Lung microvascular endothelial cell (primary cell): ENCODE data around the gene LRRC32. TPM values are rescaled to one million over a fixed set of nuclear protein-coding genes. Genes with fewer than 3 reads are reported as not detected.

Experiments
- DNase-seq, 2 donors: peaks; one replicate each; pipeline versions ENCODE4 v3.0.0 to v3.0.0-alpha.2; 2010; ENCODE audit warnings: low read depth in 2 of 2
- total RNA-seq: library from RNA; depleted of rRNA; stranded (reverse); fragments of >200 nt; gene quantifications from 2 replicates; pipeline ENCODE4 v1.2.1, GENCODE V29; 2014

Gene LRRC32
- total RNA-seq, 1 donor from 2014 or later = 57.1 TPM

GRCh38 chr11:76664578-76665061 lies 5.9 kb downstream of the LRRC32 start:
- DNase-seq = peak in 1 of 2 donors; percentile 78

DNA sequence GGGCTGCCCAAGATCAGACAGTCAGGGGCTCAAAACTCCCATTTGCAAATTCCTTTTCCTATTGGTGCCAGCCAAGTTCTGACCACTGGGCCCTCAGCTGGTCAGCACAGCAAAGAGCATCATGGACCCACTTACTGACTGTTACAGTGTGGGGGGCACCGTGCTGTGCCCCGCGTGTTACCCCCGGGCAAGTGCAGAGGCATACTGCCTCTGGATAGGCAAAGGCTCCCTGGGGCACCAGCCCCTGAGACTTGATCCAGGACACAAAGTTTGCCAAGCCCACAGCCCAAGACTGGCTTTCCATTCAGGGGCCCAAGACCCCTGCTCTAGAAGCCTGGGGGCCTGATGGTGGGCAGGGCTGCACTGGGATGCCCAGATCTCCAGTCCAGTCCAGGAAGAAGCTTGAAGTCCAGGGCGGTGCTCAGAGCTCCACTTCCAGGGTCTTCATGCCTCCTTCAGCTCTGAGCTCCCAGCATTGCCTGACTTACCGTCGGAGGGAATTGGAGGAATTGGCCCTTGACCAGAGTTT lies 6.6 kb downstream of the LRRC32 start:
- no peak for DNase-seq

GRCh38 chr11:76663486-76663810 lies 7.1 kb downstream of the LRRC32 start:
- no peak for DNase-seq

GRCh38 chr11:76662656-76663485 lies 7.7 kb downstream of the LRRC32 start:
- no peak for DNase-seq

DNA sequence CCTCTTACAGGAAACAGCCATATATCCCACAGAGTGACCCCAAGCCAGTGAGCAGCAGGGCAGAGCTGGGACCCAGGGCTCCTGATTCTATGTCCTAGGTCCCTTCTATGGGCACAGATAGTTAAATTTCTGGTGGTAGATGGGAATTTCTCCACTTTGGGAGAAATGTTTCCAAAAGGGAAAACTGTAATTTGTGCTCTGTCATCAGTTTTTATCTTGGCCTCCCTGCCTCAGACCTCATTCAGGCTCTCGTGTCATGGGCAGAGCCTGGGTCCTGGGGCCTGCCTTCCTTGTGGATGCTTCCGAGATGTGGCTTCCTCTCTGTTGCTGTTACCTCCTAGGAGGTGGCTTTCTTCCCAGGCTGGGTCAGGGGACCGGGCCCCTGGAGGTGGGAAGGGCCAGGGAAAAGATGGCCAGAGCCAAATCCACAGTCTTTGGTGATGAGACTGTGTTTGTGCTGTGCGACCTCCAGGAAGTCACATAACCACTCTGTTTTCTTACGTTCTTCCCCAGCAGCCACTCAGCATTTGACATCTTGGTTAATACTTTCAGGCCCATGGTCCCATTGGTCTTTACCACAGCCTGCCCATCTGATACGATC lies 8.6 kb downstream of the LRRC32 start:
- no peak for DNase-seq

DNA sequence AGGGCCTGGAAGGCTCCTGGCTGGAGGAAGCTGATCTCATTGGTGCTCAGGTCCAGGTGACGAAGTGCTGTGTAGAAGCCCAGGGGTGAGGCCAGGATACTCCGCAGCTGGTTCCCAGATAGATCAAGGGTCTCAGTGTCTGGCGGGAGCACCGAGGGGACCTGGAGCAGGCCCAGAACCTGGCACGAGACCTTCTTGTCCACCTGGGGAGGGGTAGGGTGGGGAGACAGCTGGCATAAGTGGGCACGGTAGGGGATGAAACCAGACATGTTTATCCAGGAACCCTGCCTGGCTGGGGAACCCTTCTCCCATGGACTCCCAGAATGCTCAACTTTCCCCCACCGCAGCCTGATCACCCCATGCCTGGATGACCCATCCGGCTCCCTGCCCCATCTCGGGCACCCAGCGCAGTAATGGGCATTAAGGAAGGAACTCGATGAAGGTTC lies 9.2 kb downstream of the LRRC32 start:
- DNase-seq = no peak

DNA sequence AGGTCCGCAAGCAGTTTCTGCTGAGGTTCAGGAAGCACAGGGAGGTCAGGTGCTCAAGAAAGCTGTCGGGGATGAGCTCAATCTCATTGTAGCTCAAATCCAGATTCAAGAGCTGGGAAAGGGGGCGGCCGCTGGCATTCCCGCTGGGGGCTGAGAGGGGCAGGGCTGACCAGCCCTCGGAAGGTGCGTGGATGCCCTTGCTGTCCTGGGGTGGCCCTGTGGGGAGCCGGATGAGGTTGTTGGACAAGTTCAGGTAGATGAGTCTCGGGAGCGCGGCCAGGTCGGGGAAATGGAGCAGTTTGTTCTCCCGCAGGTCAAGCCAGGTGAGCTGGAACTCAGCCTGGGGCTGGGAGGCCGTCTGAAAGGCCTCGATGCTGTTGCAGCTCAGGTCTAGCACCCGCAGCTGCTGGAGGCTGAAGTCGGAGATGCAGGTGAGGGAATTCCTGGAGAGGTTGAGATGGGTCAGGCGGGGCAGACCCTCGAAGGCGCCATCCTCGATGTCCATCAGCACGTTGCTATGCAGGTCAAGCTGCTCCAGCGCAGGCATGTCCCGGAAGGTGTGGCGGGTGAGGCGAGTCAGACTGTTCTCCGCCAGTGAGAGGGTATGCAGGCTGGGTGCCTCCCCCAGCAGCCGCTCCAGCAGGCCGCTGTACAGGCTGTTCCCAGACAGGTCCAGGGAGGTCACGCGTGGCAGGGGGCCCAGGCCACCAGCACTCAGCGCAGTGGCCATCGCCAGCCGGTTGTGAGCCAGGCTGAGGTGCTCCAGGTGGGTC lies 9.8 kb downstream of the LRRC32 start:
- no peak for DNase-seq

DNA sequence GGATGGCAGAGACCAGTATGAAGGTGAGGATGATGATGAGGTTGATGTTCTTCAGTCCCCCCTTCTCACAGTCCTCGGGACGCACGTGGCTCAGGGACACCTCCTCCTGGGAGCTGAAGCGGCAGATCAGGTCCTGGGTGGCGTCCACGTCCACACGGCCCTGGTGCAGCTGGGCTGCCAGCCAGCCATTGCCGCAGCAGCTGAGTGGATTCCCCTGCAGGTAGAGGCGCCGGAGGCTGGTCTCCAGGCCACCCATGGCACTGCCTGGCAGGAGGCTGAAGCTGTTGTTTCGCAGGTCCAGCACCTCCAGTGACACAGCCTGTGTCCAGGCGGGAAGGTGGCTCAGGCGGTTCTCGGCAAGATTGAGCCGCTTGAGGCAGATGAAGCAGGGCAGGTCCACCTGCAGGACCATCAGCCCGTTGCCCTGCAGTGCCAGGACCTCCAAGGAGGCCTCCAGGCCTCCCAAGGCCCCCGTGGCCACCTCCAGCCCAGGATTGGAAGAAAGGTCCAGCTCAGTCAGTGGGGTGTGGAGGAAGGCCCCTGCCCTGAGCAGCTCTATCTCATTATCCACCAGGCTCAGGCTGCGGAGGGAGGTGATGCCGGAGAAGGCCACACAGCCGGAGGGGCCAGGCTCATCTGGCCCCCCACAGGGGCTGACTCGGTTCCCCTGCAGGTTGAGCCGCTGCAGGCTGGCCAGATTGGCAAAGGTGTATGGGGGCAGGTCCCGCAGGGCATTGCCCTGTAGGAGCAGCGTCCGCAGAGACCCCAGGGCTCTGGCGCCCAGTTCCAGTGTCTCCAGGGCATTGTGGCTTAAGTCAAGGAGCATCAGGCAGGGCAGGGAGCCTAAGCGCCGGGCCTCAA lies 10.6 kb downstream of the LRRC32 start:
- no peak for DNase-seq

DNA sequence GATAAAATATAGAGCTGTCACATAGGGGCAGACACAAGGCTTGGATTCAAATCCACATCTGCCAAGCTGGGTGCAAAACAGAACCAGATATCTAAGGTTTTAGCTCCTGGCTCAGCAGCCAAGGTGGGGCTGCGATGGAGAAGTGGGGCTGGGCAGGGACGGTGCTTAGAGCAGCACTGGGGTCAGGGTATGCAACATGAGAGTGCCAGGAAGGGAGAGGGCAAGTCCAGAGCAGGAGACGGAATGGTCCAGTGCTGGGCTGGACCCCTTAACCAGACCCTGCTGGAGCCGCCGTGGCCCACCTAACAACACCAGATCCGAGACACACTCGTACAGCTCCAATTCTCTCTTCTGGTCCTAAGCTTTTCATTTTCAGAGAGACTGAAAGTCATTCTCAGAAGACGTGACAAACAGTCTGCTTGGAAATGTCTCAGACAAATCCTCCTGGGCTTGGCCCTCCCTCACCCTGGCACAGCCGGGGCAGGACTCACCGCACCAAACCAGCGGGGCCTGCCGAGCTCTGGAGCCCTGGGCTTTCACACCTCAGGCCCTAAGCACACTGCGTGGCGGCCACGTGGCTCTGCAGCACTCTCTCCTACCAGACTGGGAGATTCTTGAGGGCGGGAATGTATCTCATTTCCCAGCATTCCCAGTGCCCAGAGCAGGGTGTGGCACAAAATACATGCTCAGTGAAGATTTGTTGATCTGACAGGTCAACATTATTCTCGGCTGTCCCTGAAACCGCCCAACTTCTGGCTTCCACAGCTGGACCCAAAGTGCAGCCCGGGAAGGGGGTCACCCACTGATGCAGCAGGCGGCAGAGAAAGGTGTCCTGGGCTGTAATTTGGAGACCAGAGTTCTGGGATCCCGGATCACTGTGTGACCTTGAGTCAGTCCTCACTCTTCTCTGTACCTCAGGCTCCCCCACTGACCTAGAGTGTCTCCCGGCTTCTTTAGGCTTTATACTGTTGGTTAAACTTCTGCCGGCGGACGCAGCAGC lies 11.6 kb downstream of the LRRC32 start:
- no peak for DNase-seq

GRCh38 chr11:76658231-76658630 lies 12.3 kb downstream of the LRRC32 start:
- DNase-seq = no peak

DNA sequence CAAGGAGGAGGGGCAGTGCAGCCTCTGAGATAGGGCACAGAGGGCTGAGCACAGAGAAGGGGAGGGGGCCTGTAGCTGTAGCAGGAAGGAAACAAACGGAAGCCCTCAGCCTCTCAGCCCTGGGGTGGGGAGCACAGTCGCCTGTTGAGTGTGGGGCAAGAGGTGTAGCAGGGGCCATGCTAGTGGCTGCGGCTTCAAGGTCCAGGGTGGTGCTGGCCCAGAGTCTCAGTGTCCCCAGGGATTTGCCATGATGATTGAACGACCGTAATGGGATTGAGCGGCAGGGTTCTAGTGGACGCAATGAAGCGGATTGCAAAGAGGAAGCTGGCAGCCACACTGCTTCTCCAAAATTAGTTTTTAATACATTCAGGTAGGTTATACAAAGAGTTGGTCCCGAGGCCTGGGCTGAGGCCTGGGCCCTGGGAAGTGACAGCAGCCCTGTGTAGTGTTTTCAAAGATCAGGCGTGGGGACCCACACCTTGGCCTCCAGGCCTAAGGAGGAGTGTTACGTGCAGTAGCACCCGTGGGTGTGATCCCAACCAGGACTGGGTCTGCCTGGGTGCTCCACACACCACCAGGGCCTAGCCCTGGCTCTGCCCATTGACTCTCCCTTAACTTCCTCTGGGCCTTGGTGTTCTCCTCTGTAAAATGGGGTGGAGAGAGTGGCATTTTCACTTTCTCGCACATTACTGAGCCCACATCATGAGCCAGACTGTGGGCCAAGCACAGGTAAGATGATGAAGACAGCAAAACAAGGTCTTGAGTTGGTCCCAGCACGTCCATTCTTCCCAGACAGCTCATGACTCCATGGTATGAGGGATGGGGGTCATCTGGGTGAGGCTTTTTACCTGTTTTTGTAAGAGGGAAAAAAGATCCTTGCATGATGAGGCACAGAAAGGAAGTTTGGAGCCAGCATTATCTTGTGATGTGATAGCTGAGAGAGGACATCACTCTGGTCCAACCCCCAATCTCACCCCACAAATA lies 13.1 kb downstream of the LRRC32 start:
- no peak for DNase-seq

- no peak for DNase-seq
These were observed 13.9 kb downstream of the LRRC32 start for GRCh38 chr11:76656571-76657081.

DNA sequence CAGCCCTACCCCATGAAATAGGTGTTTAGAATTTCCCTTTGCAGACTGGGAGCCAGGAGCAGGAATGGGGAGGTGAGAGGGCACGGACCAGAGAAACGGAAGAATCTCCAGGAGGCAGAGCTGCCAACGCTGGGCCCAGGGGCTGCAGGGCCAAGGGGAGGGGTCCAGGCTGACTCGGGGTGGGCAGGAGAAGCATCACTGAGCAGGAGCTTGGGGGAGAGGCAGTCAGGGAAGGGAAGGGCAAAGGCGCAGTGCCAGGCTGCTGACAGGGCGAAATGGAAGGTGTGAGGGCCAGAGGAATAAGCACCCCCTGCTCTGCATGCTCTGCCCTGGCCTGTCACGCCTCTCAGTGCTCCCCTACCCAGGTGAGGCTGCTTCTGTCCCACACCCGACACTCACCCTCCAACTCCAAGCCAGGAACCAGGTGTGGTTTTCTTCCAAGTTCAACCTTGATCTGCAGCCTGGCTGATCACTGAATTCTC lies 14.5 kb downstream of the LRRC32 start:
- DNase-seq = no peak

DNA sequence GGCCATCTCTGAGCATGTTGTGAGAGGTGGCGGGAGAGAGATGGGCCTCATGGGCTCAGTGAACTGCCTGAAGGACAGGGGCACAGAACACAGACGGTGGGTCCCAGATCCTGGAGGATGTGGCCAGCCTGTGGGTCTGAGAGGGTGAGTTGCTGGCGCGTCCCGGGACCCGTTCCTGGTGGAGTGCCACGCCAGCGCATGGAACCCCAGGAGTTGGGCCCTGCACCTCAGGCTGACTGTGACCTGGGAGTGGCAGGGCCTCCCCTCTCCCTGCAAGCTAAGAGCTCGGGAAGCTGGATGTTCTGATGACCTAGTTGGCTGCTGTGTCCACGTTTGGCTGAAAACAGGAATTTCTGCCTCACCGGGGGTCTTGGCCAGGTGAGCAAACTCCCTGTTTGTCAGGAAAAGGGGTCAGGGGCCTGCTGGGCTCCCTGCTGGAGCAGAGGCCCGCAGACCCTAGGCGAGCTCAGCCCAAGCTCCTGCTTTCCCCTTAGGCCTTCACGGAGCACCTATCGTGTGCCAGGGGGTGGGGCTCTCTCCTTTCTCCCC lies 15.0 kb downstream of the LRRC32 start:
- peak in 1 of 2 donors; percentile 77 for DNase-seq

- no peak for DNase-seq
These were observed 15.6 kb downstream of the LRRC32 start for GRCh38 chr11:76654980-76655379.

GRCh38 chr11:76654298-76654851 lies 16.2 kb downstream of the LRRC32 start:
- DNase-seq = peak in 1 of 2 donors; percentile 54

- no peak for DNase-seq
These were observed 16.8 kb downstream of the LRRC32 start for GRCh38 chr11:76653674-76654284.
